Peyer's patch (tissue), 4 donors: ENCODE measurements around the gene CTDSPL.

Source experiments
- CTCF ChIP-seq, 6 experiments: fragments of 450-650 bp in 4 of 6; fragments of 200-600 bp in 2 of 6; sonication (generic) in 1 of 6; IDR thresholded peaks; one replicate each; pipeline ENCODE4 v1.5.1; 2017 to 2019; ENCODE audit warnings: antibody characterized with exemption in 6 of 6, mild to moderate bottlenecking in 3 of 6, moderate library complexity in 1 of 6
- POLR2A ChIP-seq, 2 donors: fragments of 450-650 bp; IDR thresholded peaks; one replicate each; pipeline ENCODE4 v1.5.1; 2017; ENCODE audit warnings: antibody characterized with exemption in 2 of 2, mild to moderate bottlenecking in 2 of 2, moderate library complexity in 2 of 2

- TF ChIP-seq CTCF (IDR thresholded peaks at IDR 0.05) (no peak), POLR2A (IDR thresholded peaks at IDR 0.05) (no peak)
Measured at GRCh38 chr3:37824090-37824953, 37.4 kb upstream of the CTDSPL start.
